Measurements from ENCODE around the gene MBOAT1.

The MBOAT1 gene

DNA sequence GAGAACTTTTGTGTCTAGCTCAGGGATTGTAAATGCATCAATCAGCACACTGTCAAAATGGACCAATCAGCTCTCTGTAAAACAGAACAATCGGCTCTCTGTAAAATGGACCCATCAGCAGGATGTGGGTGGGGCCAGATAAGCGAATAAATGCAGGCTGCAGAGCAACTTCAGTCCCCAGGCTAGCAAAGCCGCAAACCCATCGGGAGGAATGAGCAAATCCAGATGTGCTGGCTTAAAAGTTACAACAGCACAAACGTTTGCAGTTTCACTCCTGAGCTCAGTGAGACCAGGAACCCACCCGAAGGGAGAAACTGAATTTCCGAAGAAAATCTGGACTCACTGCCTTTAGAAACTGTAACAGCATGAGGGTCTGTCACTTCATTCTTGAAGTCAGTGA is 21.9 kb upstream of the MBOAT1 start:
- DNase-seq (ENCODE audit: low read depth), result no peak

DNA sequence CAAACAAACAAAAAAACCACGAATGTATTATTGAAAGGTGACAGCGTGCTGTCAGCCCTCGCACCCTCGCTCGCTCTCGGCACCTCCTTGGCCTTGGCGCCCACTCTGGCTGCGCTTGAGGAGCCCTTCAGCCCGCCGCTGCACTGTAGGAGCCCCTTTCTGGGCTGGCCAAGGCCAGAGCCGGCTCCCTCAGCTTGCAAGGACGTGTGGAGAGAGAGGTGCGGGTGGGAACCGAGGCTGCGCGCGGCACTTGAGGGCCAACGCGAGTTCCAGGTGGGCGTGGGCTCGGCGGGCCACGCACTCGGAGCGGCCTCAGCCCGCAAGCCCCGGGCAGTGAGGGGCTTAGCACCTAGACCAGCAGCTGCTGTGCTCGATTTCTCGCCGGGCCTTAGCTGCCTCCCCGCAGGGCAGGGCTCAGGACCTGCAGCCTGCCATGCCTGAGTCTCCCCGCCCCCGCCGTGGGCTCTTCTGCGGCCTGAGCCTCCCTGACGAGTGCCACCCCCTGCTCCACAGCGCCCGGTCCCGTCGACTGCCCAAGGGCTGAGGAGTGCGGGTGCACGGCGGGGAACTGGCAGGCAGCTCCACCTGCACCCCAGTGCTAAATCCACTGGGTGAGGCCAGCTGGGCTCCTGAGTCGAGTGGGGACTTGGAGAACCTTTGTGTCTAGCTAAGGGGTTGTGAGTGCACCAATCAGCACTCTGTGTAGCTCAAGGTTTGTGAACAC is 20.9 kb upstream of the MBOAT1 start:
- DNase-seq (ENCODE audit: low read depth), result no peak

DNA sequence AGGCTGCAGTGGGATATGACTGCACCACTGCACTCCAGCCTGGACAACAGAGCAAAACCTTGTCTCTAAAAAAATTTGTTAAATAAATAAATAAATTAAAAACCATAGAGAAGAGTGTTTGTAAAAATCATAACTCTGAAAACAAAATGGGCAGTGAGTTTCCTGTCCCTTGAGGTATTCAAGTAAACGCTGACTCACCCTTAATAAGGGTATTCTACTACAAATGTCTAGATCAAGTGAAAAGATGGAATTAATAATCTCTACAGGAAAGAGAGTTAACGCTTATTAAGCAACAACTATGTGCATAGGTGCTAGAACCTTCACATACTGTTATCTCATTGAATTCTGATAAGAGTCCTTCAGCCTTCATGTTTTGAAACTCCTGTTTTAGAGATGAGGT is 19.9 kb upstream of the MBOAT1 start:
- DNase-seq (ENCODE audit: low read depth), result no peak

DNA sequence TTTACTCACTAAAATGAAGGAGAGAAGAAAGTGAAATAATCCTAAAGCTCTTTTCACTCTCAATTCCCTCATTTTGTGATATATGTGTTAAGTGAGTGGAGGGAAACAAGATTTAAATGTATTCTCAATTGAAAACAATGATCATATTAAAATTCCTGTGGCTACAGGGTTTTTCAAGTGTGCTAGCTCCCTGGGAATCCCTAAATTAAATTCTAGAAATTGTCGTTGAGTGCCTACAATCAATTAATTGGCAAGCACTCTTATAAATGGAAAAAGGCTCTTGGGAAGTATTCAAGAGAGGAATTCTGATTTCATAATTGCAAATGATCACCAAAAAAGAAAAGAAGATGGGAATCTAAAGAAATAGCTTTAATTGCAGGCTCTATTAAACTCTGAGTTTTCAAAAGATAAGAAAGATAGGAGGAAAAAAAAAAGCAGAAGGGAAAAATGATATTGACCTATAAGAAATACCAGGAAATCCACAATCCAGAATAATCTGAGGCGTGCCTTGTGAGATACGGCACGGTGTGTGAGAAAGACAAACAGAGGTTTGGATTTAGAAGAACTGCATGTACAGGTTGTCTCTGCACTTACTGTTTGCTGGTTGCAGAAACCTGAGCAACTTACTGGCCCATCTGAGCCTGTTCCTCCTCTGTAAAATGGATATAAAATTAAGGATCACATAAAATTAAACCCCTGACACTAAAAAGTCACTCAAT is 18.3 kb upstream of the MBOAT1 start:
- DNase-seq (ENCODE audit: low read depth), result no peak

DNA sequence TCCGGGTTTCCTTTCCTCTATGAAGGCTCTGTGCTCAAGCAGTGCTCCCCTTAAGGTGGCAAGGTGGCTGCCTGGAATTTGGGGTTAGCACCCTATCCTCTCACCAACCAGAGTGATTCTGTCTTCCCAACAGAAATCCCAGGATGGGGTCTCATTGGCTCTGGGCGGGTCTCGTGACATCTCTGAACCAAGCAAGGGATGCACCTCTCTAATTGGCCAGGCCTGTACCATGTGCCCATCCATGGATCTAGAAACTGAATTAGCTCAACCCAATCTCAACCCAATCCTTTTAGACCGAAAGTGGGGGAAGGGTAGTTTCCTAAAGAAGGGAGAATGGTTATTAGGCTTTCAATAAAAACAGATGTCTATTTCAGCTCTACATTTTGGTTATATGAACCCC is 17.6 kb upstream of the MBOAT1 start:
- no peak for DNase-seq (ENCODE audit: low read depth)

DNA sequence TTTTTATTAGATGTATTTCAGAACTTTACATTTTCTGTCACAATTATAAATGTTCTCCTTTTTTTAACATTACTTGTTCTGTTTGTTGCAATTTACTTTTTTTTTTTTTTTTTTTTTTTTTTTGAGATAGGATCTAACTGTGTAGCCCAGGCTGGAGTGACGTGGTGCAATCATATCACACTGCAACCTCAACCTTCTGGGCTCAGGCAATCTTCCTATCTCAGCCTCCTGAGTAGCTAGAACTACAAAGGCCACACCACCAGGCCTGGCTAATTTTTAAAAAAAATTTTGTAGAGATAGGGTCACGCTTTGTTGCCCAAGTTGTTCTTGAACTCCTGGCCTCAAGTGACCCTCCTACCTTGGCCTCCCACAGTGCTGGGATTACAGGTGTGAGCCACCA is 15.1 kb upstream of the MBOAT1 start:
- no peak for DNase-seq (ENCODE audit: low read depth)

DNA sequence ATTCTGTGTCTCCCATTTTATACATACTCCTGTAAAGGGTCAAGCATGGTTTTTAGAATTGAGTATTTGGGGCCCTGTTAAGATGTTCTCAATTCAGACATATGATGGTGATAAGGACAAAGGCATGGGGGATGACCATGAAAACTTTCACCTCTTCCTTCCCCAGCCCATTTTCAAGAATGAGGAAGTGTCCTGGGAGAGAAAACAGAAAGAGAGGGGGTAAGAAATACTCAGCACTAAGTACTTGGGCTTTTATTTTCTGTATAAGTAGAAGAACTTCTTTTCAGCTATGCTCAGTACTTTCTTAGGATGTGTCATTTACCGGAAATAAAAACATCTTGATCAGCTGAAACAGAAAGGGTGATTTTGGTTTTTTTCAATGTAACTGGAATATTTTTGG is 10.9 kb upstream of the MBOAT1 start:
- no peak for DNase-seq (ENCODE audit: low read depth)

DNA sequence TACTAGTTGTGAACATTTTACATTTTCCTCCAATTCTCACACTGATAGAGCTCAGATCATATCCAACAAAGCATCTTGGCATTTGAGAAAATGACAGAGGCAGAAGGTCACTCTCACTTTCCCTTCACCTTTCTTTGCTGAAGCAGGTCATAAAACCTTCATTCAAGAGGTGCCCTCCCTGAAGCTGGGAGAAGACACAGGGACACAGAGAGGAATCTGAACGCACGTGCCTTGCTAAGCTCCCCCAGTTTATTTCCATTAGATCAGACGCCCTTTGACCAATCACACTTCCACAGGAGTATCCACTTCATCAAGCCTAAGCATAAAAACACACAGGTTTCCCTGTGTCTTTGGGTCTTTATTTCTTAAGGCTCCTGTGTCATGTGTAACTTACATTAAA is 9.2 kb upstream of the MBOAT1 start:
- DNase-seq (ENCODE audit: low read depth), result no peak

DNA sequence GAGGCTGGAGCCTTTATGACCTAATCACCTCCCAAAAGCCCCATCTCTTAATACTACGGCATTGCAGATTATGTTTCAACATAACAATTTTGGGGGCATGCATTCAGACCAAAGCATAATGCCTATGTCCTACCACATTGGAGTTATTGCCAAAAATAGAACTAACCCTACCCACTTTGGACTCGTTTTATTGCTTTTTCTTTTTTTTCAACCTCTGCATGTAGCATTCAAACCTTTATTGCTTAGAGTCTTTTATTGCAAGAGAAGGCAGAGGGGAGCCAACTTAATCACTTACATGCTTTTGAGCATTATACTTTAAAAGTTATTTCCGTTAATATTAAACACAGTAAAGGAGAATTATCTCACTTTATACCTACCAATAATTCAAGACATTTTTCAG is 8.1 kb upstream of the MBOAT1 start:
- no peak for DNase-seq (ENCODE audit: low read depth)

DNA sequence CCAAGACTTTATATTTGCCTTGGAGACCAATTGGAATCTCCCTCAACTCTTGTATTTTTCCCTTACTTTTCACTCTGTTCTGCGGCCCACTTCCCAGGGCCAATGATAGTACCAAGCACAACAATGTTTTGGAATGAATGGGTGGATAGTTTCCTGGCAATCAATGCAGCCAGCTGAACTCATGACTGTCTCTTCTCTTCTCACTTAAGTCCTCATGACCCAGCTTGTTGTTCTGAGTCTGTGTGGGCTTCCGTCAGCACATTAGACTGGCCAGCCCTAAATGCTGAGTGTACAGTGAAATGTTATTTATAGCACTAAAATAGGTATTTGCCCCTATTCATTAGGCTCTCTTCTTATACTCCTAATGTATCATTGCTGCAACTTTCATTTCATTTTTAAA is 5.6 kb upstream of the MBOAT1 start:
- DNase-seq (ENCODE audit: low read depth), result no peak

DNA sequence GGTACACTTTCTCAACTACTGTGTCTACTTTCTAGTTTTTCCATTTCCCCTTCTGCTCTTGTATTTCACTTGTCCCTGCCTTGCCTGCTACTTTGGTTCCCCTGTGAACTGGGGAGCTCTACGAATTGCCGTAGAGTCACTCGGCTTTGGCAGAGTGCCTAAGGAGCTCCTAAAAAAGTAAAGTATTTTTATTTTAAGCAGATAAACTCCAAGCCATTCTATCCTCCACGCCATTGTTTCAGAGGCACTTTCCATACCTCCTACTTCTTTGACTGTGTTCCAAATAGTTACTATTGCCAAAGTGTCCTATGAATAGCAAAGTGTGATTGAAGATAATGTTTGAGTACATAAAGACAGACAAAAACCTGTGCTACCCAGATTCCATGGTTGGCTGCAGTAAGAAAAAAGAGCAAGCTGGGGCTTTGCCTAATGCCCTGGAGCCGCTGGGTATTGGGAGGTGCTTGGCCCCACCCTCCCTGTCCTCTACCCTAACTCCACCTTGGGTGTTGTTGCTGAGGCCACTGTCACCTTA is 5.1 kb upstream of the MBOAT1 start:
- no peak for DNase-seq (ENCODE audit: low read depth)

DNA sequence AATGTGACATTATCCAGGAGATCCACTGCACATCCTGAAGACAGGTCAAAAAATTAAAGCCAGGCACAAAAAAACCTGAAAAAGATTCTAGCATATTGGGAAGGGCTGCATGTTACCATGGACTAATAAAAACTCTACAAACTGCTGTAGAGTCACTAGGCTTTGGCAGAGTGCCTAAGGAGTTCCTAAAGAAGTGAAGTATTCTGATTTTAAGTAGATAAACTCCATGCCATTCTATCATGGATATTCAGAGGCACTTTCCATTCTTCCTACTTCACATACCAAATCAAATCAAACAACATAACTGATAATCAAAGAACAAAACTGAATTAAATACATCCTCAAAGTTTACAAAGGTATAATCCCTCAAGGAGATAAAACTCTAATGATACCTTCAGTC is 3.0 kb upstream of the MBOAT1 start:
- no peak for DNase-seq (ENCODE audit: low read depth)

DNA sequence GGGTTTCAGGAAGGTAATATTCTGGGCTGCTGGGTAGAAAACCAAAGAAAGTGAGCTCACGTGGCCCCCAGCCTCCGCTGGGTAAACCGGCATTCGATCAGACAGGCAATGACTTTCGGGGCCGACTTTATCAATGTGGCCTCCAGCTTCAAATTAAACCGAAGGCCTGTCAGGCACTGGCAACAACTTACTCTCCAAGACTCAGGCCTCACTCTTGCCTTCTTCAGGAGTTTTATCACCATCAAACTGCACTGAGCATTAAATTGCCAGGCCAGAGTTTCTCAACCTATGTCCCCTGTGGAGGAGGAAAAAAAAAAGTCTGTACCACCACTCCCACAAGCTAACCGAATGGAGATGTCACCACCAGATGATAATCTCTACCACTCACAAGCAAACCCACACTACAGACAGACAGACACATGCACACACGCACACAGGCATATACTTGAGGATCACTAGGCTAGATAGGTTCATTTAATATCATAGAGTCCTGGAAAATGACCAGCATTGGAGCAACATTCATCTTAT is 1.1 kb upstream of the MBOAT1 start:
- no peak for DNase-seq (ENCODE audit: low read depth)

DNA sequence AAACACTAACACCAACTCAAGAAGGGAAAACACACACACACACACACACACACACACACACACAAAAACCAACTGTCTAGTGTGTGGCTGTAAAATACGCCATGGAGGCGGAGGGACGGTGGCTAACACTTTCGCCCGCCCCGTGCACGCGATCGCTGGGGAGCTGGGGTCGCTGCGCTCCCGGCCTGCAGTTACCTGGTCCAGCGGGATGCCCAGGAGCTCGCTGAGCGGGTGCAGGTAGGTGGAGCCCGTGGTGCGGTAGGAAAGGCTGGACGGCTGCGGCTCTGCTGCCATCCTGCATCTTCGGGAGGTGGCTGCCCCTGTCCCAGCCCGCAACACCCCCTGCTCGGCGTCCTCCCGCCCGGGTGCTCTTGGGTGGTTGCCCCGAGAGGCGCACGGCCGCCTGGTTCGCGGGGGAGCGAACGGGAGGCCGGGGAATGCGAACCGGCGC is 303 bp downstream of the MBOAT1 start:
- DNase-seq (ENCODE audit: low read depth), result no peak

DNA sequence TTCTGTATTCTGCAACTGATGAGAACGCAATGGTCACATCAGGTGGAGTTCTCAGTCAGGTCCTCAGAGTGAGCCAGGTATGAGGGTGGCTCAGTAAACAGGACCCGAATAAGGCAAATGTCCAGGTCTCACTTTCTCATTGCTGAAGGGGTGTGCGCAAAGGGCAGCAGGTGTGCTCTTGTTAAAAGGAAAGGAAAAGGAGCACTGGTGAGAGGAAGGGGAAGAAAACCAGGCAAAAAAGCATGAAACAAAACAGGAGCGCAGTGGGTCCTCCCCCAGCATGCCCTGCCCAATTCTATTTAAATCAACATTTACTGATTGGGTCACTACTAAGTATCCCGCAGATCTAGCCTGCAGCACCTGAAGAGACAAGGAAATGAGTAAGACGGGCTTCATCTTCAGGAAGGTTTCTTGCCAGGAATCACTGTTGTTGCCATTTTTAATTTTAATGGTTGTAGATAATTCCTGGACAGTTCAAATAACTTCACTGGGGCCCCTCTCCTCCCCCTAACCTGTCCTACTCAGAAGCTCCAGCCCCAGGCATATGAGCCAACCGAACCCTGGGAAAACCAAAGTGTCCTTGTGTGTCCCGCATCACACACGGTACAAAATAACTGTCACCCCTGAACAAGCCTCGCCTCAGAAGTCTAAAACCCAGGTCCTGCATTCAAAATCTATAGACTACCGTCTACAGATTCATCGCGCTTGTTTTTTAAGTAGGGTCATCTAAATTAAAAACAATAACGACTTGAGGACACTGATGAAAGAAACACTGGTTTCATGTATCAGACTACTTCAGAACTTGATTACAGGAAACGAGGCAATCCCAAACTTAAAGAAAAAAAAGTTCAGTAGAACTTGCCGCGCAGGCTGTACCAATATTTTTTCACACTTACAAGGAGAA is 980 bp downstream of the MBOAT1 start:
- DNase-seq (ENCODE audit: low read depth), result no peak

DNA sequence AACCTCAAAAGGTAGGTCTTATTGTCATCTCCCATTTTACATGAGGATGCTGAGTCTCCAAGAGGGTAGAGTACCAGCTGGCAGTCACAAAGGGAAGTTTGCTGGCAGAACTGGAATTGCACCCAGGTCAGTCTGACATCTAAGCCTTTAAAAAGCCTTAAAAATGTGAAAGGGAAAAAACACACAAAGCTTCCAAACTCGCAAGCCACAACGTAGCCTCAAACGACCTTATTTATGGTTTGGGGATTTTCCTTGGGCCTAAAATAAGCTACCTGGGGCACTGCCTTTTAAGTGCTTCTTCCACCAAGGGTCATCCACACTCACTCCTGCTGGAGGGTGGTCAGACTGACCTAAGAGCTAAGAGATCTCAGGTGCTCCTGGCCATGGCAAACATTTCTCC is 2.1 kb downstream of the MBOAT1 start:
- DNase-seq (ENCODE audit: low read depth), result no peak

DNA sequence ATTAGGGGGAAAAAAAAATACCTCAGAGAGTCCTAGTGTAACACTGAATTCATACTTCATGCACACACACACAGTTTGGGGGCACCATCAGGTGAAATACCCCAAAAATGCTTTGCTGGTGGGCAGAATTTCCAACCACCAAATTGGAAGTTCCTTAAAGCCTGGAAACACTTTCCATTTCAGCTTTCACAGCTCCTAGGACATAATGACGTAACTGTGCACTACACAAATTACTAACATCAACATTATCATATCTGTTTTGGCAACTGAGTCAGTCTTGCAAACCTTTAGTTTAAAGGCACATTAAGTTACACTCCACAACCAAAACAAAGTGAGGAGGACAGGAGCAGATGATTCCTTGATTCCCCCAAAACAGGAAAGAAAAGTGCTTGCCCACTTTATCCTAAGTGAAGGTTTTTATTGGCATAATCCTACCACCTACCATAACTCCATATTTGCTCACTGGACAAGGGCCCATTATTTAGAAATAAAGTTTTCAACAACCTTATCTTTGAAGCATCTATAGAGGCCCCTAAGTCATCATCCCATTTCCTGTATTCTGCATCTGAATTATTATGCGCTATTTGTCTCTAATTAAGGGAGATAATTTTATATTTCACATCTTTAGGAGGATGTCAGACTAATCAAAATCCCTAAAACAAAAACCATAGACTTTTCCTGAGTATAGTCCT is 3.4 kb downstream of the MBOAT1 start:
- no peak for DNase-seq (ENCODE audit: low read depth)

DNA sequence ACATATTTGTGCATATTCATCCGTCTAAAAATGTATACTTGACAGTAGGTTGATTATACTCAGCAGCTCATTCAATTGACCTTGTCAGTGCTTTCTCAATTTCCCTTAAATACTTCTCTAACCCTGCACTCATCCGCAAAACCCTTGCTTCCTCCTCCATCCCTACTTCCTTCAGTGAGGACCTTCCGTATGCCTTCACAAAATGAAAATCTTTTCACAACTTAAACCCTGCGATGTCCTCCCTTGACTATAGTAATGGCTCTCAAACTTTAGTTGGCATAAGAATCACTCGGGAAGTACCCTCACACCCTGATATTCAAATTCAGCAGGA is 5.2 kb downstream of the MBOAT1 start:
- DNase-seq (ENCODE audit: low read depth), result no peak

DNA sequence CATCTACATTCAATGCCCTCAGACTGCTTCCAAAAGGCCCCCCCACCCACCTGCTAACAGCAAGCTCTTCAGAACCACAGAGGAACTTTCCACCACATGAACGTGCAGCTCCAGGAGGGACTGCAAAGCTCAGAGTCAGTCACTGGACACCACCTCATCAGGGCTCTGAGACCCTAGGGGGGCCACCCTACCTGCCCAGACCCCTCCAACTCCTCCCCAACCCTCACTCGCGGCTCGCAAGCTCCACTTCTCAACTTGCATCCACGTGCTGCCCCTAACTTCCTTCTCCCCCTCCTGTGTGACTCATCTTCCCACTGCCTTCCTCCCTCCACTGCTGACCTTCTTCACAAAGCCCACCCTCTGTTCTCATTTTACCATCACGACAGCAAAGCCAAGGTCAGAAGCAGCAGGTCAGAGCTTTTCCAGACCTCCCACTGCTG is 6.5 kb downstream of the MBOAT1 start:
- no peak for DNase-seq (ENCODE audit: low read depth)

DNA sequence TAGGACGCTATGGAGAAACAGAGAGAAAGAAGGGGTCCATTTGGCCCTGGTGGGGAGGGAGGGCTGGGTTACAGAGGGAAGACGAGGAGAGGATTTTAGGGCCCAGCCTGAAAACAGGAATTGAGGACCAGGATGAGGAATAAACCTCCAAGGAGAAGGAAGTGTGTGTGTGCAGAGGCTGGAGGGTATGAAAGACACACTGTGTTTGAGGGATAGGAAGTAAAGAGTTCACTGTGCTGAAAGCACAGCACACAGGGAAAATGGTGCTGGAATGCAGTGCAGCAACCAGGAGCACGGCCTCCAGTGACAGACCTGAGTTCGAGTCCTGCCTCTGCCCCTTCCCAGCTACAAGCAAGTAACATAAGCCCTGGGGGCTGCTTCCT is 7.8 kb downstream of the MBOAT1 start:
- DNase-seq (ENCODE audit: low read depth), result no peak

DNA sequence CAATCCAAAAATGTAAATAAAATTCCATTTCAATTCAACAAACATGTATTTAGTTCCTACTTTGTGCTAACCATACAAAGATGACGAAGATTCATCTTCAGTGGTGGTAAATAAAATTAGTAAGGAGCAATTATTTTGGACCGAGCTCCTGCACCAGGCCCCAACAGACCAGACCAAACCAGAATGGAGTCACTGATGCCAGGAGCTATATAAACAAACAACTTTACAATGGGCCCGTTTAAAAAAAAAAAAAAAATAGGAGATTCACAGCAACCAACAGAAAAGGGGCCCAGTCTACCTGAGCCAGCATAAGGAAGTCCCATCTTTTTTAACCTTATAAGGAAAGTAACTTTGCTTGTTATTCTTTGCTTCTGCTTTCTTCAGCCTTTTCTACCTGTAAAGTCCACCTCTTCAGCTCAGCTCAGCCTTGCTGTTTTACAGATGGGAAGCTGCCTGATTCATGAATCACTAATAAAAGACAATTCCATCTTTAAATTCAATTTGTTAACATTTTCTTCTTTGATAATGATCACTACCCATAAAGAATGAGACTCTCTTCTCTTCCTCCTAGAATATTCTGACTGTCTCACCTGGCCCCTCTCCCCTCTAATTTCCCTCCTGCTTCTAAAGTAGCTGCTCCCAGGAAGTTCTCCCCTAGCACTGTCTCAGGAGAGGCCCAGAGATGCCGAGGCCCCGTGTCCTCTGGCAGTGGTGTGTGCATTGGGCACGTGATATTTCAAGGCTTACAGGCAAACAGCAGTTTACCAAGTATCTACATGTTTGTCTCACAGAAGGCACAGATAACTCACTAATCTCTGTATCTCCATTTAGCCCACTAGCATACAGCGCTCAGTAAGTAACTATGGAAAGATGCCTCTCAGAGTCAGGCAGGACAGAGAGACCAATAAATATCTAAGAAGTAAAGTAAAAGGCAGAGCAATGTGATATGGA is 8.4 kb downstream of the MBOAT1 start:
- DNase-seq (ENCODE audit: low read depth), result no peak

Measured in activated T-cell treated with anti-CD3 and anti-CD28 coated beads for 48 hours (primary cell).